ENCODE measurements around the gene HEG1. TPM values are rescaled to one million over a fixed set of nuclear protein-coding genes. Genes with fewer than 3 reads are reported as not detected.

Gene HEG1
- total and polyA plus RNA-seq, 2 of the 13 experiments (the other 11 are each of a cell fraction or from before 2014, with no cell fraction given), result 10.7 to 18.2 TPM

DNA sequence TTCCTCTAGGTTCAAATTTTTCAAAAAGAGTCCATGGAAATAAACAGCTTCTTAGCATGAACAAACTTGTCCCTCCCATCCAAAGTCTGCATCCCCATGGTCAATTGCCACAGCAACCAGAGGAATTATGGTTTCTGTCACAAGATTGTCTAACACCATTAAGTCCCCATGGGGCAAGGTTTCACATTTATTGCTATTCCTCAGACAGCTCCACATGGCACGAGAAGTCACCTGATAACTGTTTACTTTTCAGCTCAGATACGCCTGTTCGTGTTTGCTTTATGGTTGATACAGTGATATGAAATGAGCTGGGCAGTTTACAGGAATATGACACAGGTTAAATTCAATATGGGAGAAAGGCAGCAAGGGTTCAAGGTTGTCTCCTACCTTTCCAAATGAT, 83.3 kb downstream of the HEG1 start:
- peaks cover 12% of the 10 kb centered on the region; the same call in 1 of the 2 replicates for H3K4me1 ChIP-seq (ENCODE audit: insufficient read depth, low read length)
- H3K27me3 ChIP-seq (ENCODE audit: control insufficient read depth in 1 of 2, insufficient read depth in 2 of 2, low read length in 2 of 2), result no peaks in the 10 kb centered on the region
- ATAC-seq (no peak), FAIRE-seq (peak; percentile 21), DNase-seq (ENCODE audit: low spot score) (no peak)
- ChIA-PET CTCF (ENCODE audit: low intra/inter-chr PET ratio, low total read pairs) (no interaction called here), POLR2A (no interaction called here)
- TF ChIP-seq ZNF414 (CRISPR knock-in tag; IDR thresholded peaks at IDR 0.05) (no peak), ZHX1 (CRISPR knock-in tag; IDR thresholded peaks at IDR 0.05; ENCODE audit: low read depth) (no peak), ZSCAN5A (CRISPR knock-in tag; IDR thresholded peaks at IDR 0.05; ENCODE audit: borderline replicate concordance) (no peak), NBN (conservative IDR thresholded peaks at IDR 0.05) (no peak), ZNF737 (CRISPR knock-in tag; IDR thresholded peaks at IDR 0.05; ENCODE audit: borderline replicate concordance) (no peak), ZNF891 (CRISPR knock-in tag; IDR thresholded peaks at IDR 0.05) (no peak)
- TF ChIP-seq, protein P1, sequence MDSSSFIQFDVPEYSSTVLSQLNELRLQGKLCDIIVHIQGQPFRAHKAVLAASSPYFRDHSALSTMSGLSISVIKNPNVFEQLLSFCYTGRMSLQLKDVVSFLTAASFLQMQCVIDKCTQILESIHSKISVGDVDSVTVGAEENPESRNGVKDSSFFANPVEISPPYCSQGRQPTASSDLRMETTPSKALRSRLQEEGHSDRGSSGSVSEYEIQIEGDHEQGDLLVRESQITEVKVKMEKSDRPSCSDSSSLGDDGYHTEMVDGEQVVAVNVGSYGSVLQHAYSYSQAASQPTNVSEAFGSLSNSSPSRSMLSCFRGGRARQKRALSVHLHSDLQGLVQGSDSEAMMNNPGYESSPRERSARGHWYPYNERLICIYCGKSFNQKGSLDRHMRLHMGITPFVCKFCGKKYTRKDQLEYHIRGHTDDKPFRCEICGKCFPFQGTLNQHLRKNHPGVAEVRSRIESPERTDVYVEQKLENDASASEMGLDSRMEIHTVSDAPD (CRISPR knock-in tag; IDR thresholded peaks at IDR 0.05), result no peak
- TF ChIP-seq, protein P2, sequence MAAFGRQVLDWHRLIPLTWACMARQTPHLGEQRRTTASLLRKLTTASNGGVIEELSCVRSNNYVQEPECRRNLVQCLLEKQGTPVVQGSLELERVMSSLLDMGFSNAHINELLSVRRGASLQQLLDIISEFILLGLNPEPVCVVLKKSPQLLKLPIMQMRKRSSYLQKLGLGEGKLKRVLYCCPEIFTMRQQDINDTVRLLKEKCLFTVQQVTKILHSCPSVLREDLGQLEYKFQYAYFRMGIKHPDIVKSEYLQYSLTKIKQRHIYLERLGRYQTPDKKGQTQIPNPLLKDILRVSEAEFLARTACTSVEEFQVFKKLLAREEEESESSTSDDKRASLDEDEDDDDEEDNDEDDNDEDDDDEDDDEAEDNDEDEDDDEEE (CRISPR knock-in tag; IDR thresholded peaks at IDR 0.05), result no peak
- TF ChIP-seq, protein P3, sequence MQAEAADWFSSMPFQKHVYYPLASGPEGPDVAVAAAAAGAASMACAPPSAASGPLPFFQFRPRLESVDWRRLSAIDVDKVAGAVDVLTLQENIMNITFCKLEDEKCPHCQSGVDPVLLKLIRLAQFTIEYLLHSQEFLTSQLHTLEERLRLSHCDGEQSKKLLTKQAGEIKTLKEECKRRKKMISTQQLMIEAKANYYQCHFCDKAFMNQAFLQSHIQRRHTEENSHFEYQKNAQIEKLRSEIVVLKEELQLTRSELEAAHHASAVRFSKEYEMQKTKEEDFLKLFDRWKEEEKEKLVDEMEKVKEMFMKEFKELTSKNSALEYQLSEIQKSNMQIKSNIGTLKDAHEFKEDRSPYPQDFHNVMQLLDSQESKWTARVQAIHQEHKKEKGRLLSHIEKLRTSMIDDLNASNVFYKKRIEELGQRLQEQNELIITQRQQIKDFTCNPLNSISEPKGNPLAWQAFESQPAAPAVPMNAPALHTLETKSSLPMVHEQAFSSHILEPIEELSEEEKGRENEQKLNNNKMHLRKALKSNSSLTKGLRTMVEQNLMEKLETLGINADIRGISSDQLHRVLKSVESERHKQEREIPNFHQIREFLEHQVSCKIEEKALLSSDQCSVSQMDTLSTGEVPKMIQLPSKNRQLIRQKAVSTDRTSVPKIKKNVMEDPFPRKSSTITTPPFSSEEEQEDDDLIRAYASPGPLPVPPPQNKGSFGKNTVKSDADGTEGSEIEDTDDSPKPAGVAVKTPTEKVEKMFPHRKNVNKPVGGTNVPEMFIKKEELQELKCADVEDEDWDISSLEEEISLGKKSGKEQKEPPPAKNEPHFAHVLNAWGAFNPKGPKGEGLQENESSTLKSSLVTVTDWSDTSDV (CRISPR knock-in tag; IDR thresholded peaks at IDR 0.05), result no peak
- in situ Hi-C loops (cut with HindIII; ENCODE audit: extremely low pct_ligation_motif_present, low pct_unique_long_range_greater_than_20kb) (no loop called here), intact Hi-C loops (cut with micrococcal nuclease; ENCODE audit: unreplicated experiment) (no loop called here)
- H3K9me3 ChIP-seq (ENCODE audit: low read length), result no peaks in the 10 kb centered on the region
- no peak overlapping the region for H2AFZ ChIP-seq (ENCODE audit: low read length)
- H3K4me2 ChIP-seq (ENCODE audit: low read depth, low read length), result no peak overlapping the region
- no peak overlapping the region for H3K27ac ChIP-seq (ENCODE audit: extremely low read length, insufficient read depth, low read length)
- H4K20me1 ChIP-seq (ENCODE audit: insufficient read depth, low read length), result no peaks in the 10 kb centered on the region
- 86% methylated on average over 3 of the region's 3 CpGs for WGBS (ENCODE audit: low lambda C conversion rate)
- no peak overlapping the region for H3K9ac ChIP-seq (ENCODE audit: insufficient read depth, low read depth, low read length)
- no TSS peak for BruUV-seq (replicated peaks)
- peaks cover 16 to 58% of the 10 kb centered on the region in 2 experiments; a peak in 4 of 5 replicates for H3K36me3 ChIP-seq (replicated peaks in 1 of 2; ENCODE audit: control insufficient read depth in 1 of 2, insufficient read depth in 2 of 2, low read length in 2 of 2)
- no peak overlapping the region for H3K4me3 ChIP-seq (replicated peaks in 1 of 3; ENCODE audit: insufficient read depth in 1 of 3, low read depth in 2 of 3, low read length in 3 of 3)
- H3K79me2 ChIP-seq (ENCODE audit: insufficient read depth, low read length), result no peaks in the 10 kb centered on the region

All from HepG2 (cell line).